ENCODE measurements around the gene NSMCE1. TPM values are rescaled to one million over a fixed set of nuclear protein-coding genes. Genes with fewer than 3 reads are reported as not detected.

NSMCE1 gene
- total RNA-seq, 1 donor from 2014 or later, result 25.8 TPM

DNA sequence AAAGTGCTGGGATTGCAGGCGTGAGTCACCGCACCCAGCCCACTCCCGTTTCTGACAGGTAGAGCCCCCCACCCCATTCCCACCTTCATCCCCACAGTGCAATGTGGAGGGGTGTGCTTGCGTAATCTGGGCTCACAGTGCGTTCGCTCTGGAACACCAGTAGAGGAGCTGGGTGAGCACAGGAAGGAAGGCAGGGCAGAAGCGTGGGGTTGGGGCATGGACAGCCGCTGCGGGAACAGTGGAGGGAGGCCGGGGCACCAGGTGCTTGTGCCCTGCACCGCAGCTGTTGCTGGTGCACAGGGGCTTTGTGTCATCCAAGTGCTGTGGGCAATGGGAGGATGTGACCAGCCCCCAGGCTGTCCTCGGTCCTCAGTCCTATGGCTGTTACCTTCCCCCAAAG is 40.5 kb downstream of the NSMCE1 start:
- no peaks in the 10 kb centered on the region for H3K27me3 Mint-ChIP-seq (ENCODE audit: low read depth)
- DNase-seq (ENCODE audit: low spot score in 2 of 2, unreplicated experiment in 2 of 2), result no peak
- H3K9me3 Mint-ChIP-seq, result no peaks in the 10 kb centered on the region
- H3K4me3 Mint-ChIP-seq, result no peak overlapping the region
- no peaks in the 10 kb centered on the region for H3K36me3 Mint-ChIP-seq
- TF ChIP-seq, protein P1, sequence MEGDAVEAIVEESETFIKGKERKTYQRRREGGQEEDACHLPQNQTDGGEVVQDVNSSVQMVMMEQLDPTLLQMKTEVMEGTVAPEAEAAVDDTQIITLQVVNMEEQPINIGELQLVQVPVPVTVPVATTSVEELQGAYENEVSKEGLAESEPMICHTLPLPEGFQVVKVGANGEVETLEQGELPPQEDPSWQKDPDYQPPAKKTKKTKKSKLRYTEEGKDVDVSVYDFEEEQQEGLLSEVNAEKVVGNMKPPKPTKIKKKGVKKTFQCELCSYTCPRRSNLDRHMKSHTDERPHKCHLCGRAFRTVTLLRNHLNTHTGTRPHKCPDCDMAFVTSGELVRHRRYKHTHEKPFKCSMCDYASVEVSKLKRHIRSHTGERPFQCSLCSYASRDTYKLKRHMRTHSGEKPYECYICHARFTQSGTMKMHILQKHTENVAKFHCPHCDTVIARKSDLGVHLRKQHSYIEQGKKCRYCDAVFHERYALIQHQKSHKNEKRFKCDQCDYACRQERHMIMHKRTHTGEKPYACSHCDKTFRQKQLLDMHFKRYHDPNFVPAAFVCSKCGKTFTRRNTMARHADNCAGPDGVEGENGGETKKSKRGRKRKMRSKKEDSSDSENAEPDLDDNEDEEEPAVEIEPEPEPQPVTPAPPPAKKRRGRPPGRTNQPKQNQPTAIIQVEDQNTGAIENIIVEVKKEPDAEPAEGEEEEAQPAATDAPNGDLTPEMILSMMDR (IDR thresholded peaks at IDR 0.05; ENCODE audit: unreplicated experiment), result no peak
- peaks cover 18% of the 10 kb centered on the region for H3K4me1 Mint-ChIP-seq
- H3K27ac Mint-ChIP-seq, result no peak overlapping the region

DNA sequence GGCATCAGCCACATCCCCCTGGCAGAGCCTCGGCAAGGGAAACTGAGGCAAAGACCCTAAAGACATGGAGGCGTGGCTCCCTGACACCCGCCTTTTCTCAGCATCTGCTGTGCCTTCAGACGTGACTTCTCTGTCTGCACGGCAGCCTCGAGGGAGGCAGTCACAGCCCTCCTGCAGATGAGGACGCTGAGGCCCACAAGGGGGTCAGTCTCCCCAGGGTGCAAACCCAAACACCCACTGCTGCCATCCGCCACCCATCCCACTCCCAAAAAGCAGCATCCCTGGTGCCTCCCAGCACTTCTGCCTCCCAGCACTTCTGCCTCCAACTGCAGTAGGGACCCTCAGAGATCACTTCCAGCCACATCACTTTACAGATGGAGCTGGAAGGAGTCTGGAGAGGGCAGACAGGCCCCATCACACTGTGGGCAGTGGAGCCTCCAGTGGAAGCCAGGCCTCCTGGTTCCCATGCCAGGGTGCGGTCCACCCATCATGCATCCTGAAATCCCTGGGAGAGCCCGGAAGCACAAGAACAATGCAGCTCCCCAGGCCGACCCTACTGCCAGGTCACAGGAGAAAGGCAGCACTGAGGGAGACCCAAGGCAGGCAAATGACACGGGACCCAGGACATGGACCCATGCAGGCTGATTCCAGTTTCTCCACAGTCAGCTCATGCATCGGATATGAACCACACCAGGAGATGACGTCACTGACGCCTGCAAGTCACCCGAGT is 41.4 kb downstream of the NSMCE1 start:
- H3K4me1 Mint-ChIP-seq, result peaks cover 11% of the 10 kb centered on the region
- H3K36me3 Mint-ChIP-seq, result no peaks in the 10 kb centered on the region
- DNase-seq (ENCODE audit: low spot score in 2 of 2, unreplicated experiment in 2 of 2), result no peak
- H3K9me3 Mint-ChIP-seq, result no peaks in the 10 kb centered on the region
- no peak overlapping the region for H3K4me3 Mint-ChIP-seq
- no peaks in the 10 kb centered on the region for H3K27me3 Mint-ChIP-seq (ENCODE audit: low read depth)
- H3K27ac Mint-ChIP-seq, result no peak overlapping the region
- TF ChIP-seq, protein P1 (IDR thresholded peaks at IDR 0.05; ENCODE audit: unreplicated experiment), result no peak

DNA sequence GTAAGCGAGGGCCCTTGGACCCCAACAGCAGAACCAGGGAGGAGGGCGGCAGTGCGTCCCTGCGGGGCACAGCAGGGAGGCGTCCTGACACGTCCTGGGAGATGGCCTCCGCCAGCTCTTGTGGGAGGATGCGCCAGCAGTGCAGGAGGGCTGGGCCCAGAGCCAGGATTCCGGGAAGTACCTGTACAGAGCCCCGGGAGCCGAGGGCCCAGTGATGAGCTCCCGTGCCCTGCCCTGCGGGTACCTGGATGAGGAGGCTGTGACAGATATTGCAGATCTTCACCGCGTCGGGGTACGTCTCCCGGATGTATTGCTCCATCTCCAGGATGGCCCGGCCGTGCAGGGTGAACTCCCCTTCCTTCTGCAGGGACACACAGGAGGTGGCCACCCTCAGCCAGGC is 42.1 kb downstream of the NSMCE1 start:
- DNase-seq (ENCODE audit: low spot score in 2 of 2, unreplicated experiment in 2 of 2), result no peak
- Mint-ChIP-seq H3K36me3 (no peaks in the 10 kb centered on the region), H3K9me3 (no peaks in the 10 kb centered on the region), H3K4me3 (no peak overlapping the region), H3K27me3 (ENCODE audit: low read depth) (no peaks in the 10 kb centered on the region), H3K27ac (no peak overlapping the region), H3K4me1 (peaks cover 8% of the 10 kb centered on the region)
- TF ChIP-seq, protein P1 (IDR thresholded peaks at IDR 0.05; ENCODE audit: unreplicated experiment), result no peak

DNA sequence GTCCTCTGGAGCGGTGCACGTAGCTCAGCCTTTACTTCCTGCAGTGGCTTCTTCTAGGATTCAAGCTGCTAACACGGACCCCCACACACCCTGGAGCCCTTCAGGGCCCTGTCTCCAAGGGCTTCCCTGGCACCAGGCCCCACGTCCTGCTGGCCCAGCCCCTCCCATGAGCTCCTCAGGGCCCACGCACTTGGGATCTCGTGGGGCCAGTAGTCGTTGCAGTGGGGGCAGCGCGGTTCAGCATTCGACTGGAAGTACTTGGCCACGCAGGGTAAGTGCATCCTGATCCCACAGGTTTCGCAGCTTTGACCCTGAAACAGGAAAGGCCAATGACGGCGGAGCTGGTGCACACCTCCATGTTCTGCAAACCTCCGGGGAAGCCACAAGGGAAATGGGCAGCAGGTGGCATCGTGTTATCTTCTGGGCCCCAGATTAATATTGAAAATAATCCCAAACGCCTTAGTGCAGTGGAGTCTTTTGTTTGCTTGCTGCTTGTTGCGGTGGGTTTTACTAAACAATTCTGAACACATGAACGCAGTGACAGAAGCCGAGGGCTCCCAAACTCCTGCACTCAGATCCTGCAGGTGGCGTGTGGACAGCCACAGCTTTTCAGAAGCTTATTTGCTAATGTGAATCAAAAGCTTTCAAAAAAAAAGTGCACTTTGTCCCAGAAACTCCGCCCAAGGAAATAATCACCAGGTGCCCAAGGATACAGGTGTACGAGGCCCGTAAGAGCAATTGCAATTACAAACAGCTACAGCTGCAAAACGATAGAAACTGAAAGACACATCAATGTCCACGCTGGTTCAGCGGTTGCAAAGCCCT is 42.8 kb downstream of the NSMCE1 start:
- H3K36me3 Mint-ChIP-seq, result no peaks in the 10 kb centered on the region
- no peak overlapping the region for H3K27ac Mint-ChIP-seq
- DNase-seq (ENCODE audit: low spot score in 2 of 2, unreplicated experiment in 2 of 2), result no peak
- H3K4me3 Mint-ChIP-seq, result no peak overlapping the region
- peaks cover 8% of the 10 kb centered on the region for H3K4me1 Mint-ChIP-seq
- no peaks in the 10 kb centered on the region for H3K27me3 Mint-ChIP-seq (ENCODE audit: low read depth)
- TF ChIP-seq, protein P1 (IDR thresholded peaks at IDR 0.05; ENCODE audit: unreplicated experiment), result no peak
- H3K9me3 Mint-ChIP-seq, result no peaks in the 10 kb centered on the region

DNA sequence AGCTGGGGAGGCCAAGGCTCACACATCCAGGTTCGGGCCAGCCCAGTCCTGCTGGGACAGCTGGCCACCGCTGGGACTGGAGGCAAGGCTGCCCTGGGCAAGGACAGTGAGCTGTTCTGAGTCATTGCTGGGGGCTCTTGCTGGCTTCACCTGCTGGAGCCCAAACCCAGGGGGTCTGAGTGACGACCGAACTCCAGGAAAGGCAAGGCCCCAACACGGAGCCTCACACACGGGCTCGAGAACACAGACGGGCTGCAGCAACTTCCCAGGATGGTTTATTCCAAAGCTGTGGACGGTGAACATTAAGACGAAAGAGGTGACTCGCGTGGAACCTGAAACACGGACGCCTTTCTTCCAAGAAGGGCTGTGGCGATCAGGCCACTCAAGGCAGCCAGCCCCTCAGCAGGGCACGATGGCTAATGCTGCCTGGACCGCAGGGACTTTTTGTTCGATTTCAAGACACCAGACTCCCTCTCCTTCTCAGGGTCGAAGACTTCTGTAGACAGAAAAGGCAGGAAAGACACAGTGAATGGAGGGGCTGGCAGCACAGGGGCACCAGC is 43.8 kb downstream of the NSMCE1 start:
- Mint-ChIP-seq H3K9me3 (no peaks in the 10 kb centered on the region), H3K4me1 (peaks cover 8% of the 10 kb centered on the region), H3K27me3 (ENCODE audit: low read depth) (no peaks in the 10 kb centered on the region), H3K36me3 (no peaks in the 10 kb centered on the region), H3K4me3 (no peak overlapping the region), H3K27ac (no peak overlapping the region)
- TF ChIP-seq, protein P1 (IDR thresholded peaks at IDR 0.05; ENCODE audit: unreplicated experiment), result no peak
- DNase-seq (ENCODE audit: low spot score in 2 of 2, unreplicated experiment in 2 of 2), result no peak

Measured in mesothelial cell of epicardium (in vitro differentiated cells).